ENCODE data around the gene JAZF1. TPM values are rescaled to one million over a fixed set of nuclear protein-coding genes. Genes with fewer than 3 reads are reported as not detected.

JAZF1 gene
- total and polyA plus RNA-seq, 2 experiments from 2014 or later, result 9.5 to 12.1 TPM

- Histone ChIP-seq H3K9me2 (replicated peaks; ENCODE audit: insufficient read depth) (no peaks in the 10 kb centered on the region), H3K27ac (peak overlapping the region; percentile 20), H3K36me3 (replicated peaks; ENCODE audit: insufficient read depth, low read depth) (no peaks in the 10 kb centered on the region), H3K9me3 (ENCODE audit: low read depth) (no peaks in the 10 kb centered on the region), H3K27me3 (no peaks in the 10 kb centered on the region), H3K4me2 (no peak overlapping the region), H3K4me1 (ENCODE audit: insufficient read depth) (peaks cover 3% of the 10 kb centered on the region), H4K20me1 (ENCODE audit: insufficient read depth, poor library complexity, severe bottlenecking) (no peaks in the 10 kb centered on the region), H3K79me2 (no peaks in the 10 kb centered on the region), H3K4me3 (no peak overlapping the region), H2AFZ (no peak overlapping the region)
- DNase-seq (ENCODE audit: low spot score), result no peak
- no peak for TF ChIP-seq EZH2phosphoT487 (IDR thresholded peaks at IDR 0.05; ENCODE audit: low read depth, severe bottlenecking, unreplicated experiment)
- no peak for TF ChIP-seq EZH2 (IDR thresholded peaks at IDR 0.05; ENCODE audit: borderline replicate concordance)
- WGBS (ENCODE audit: low lambda C conversion rate, missing lambda C conversion rate), result 89% methylated on average over 6 of the region's 6 CpGs
Observed at GRCh38 chr7:28083998-28084985, 96.3 kb downstream of the JAZF1 start.

GRCh38 chr7:28083164-28083997 lies 97.2 kb downstream of the JAZF1 start:
- H3K27ac ChIP-seq, result peak overlapping the region; percentile 61
- no peak overlapping the region for H2AFZ ChIP-seq
- H4K20me1 ChIP-seq (ENCODE audit: insufficient read depth, poor library complexity, severe bottlenecking), result no peaks in the 10 kb centered on the region
- peak; percentile 46 for DNase-seq (ENCODE audit: low spot score)
- WGBS (ENCODE audit: low lambda C conversion rate, missing lambda C conversion rate), result 89% methylated on average over 8 of the region's 8 CpGs
- no peaks in the 10 kb centered on the region for H3K79me2 ChIP-seq
- H3K9me3 ChIP-seq (ENCODE audit: low read depth), result no peaks in the 10 kb centered on the region
- H3K4me2 ChIP-seq, result no peak overlapping the region
- TF ChIP-seq EZH2phosphoT487 (IDR thresholded peaks at IDR 0.05; ENCODE audit: low read depth, severe bottlenecking, unreplicated experiment), result no peak
- TF ChIP-seq CTCF (IDR thresholded peaks at IDR 0.05; ENCODE audit: poor library complexity), result no peak
- no peak for TF ChIP-seq EZH2 (IDR thresholded peaks at IDR 0.05; ENCODE audit: borderline replicate concordance)
- H3K9me2 ChIP-seq (replicated peaks; ENCODE audit: insufficient read depth), result no peaks in the 10 kb centered on the region
- H3K27me3 ChIP-seq, result no peaks in the 10 kb centered on the region
- H3K4me3 ChIP-seq, result no peak overlapping the region
- H3K4me1 ChIP-seq (ENCODE audit: insufficient read depth), result peaks cover 3% of the 10 kb centered on the region
- H3K36me3 ChIP-seq (replicated peaks; ENCODE audit: insufficient read depth, low read depth), result no peaks in the 10 kb centered on the region

- Histone ChIP-seq H3K79me2 (no peaks in the 10 kb centered on the region), H3K27ac (no peak overlapping the region), H3K4me1 (ENCODE audit: insufficient read depth) (peaks cover 3% of the 10 kb centered on the region), H3K9me2 (replicated peaks; ENCODE audit: insufficient read depth) (no peaks in the 10 kb centered on the region), H3K4me3 (no peak overlapping the region), H3K36me3 (replicated peaks; ENCODE audit: insufficient read depth, low read depth) (no peaks in the 10 kb centered on the region), H3K4me2 (no peak overlapping the region), H3K27me3 (no peaks in the 10 kb centered on the region), H3K9me3 (ENCODE audit: low read depth) (no peaks in the 10 kb centered on the region), H2AFZ (no peak overlapping the region), H4K20me1 (ENCODE audit: insufficient read depth, poor library complexity, severe bottlenecking) (no peaks in the 10 kb centered on the region)
- TF ChIP-seq CTCF (IDR thresholded peaks at IDR 0.05; ENCODE audit: poor library complexity) (no peak), EZH2phosphoT487 (IDR thresholded peaks at IDR 0.05; ENCODE audit: low read depth, severe bottlenecking, unreplicated experiment) (no peak), EZH2 (IDR thresholded peaks at IDR 0.05; ENCODE audit: borderline replicate concordance) (no peak)
- no peak for DNase-seq (ENCODE audit: low spot score)
- WGBS (ENCODE audit: low lambda C conversion rate, missing lambda C conversion rate), result 94% methylated on average over 5 of the region's 5 CpGs
Observed at GRCh38 chr7:28082071-28082470, 98.5 kb downstream of the JAZF1 start.

All from hepatocyte (in vitro differentiated cells).